Fibroblast of lung (primary cell): Measurements from ENCODE around the gene JAZF1. TPM values are rescaled to one million over a fixed set of nuclear protein-coding genes. Genes with fewer than 3 reads are reported as not detected.
A peak's percentile ranks its signal among the peaks of the same experiment; 100 is the strongest.

Experiments
- DNase-seq, 2 donors: peaks; one replicate each; pipeline versions ENCODE4 v3.0.0 to v3.0.0-alpha.2; 2010; ENCODE audit warnings: low read depth in 2 of 2
- H2AFZ ChIP-seq: 2 replicates; pipeline ENCODE4 v1.5.1; 2012; ENCODE audit warnings: low read length, control low read depth, inconsistent platforms
- H3K27ac ChIP-seq: 2 replicates; pipeline ENCODE4 v1.5.1; 2011; ENCODE audit warnings: low read length, control low read depth; ENCODE audit not compliant: insufficient read depth
- H3K27me3 ChIP-seq: 2 replicates; pipeline ENCODE4 v1.5.1; 2011; ENCODE audit warnings: mild to moderate bottlenecking, low read length; ENCODE audit not compliant: control insufficient read depth, insufficient read depth
- H3K36me3 ChIP-seq: 2 replicates; pipeline ENCODE4 v1.5.1; 2011; ENCODE audit warnings: low read length; ENCODE audit not compliant: control insufficient read depth, insufficient read depth
- H3K4me1 ChIP-seq: 2 replicates; pipeline ENCODE4 v1.5.1; 2011; ENCODE audit warnings: low read length; ENCODE audit not compliant: control insufficient read depth, insufficient read depth; ENCODE audit errors: extremely low read depth
- H3K4me2 ChIP-seq: 2 replicates; pipeline ENCODE4 v1.5.1; 2011; ENCODE audit warnings: low read length, control low read depth; ENCODE audit not compliant: insufficient read depth; ENCODE audit errors: extremely low read depth
- H3K4me3 ChIP-seq, 4 experiments: fragments of 200-600 bp in 1 of 4; sonication (generic) in 1 of 4; replicated peaks in 1 of 4; 2 replicates each; pipeline ENCODE4 v1.5.1; 2011 to 2016; ENCODE audit warnings: low read length in 4 of 4, low read depth in 3 of 4, mild to moderate bottlenecking in 3 of 4, control low read depth in 2 of 4, inconsistent platforms in 1 of 4, mixed read lengths in 1 of 4; ENCODE audit not compliant: insufficient read depth in 1 of 4; ENCODE audit errors: control extremely low read depth in 1 of 4
- H3K79me2 ChIP-seq: 2 replicates; pipeline ENCODE4 v1.5.1; 2012; ENCODE audit warnings: mild to moderate bottlenecking, low read length, inconsistent platforms; ENCODE audit not compliant: control insufficient read depth, insufficient read depth
- H3K9ac ChIP-seq: 2 replicates; pipeline ENCODE4 v1.5.1; 2011; ENCODE audit warnings: mild to moderate bottlenecking, low read length, control low read depth; ENCODE audit not compliant: insufficient read depth
- H3K9me3 ChIP-seq: 2 replicates; pipeline ENCODE4 v1.5.1; 2012; ENCODE audit warnings: low read depth, low read length; ENCODE audit not compliant: control insufficient read depth, insufficient read depth
- H4K20me1 ChIP-seq: 2 replicates; pipeline ENCODE4 v1.5.1; 2011; ENCODE audit warnings: low read length; ENCODE audit not compliant: control insufficient read depth, insufficient read depth; ENCODE audit errors: extremely low read depth
- EZH2 ChIP-seq: IDR thresholded peaks from 2 replicates; pipeline ENCODE4 v1.5.1; 2012; ENCODE audit warnings: low read length, control low read depth, mild to moderate bottlenecking; ENCODE audit errors: missing control alignments
- polyA plus RNA-seq, 2 donors: library from polyadenylated mRNA; depleted of rRNA in 1 of 2; stranded (reverse) in 1 of 2; unstranded in 1 of 2; fragments of >200 nt; gene quantifications; 2 replicates each; pipeline ENCODE4 v1.2.1, GENCODE V29; 2011 to 2012; ENCODE audit warnings: missing spikeins in 1 of 2
- total RNA-seq: library from RNA; depleted of rRNA; stranded (reverse); fragments of >200 nt; gene quantifications from 2 replicates; pipeline ENCODE4 v1.2.1, GENCODE V29; 2014
- TF ChIP-seq, protein P1 (sequence below), 2 donors: IDR thresholded peaks in 1 of 2; conservative IDR thresholded peaks in 1 of 2; 1 replicate in 1 of 2; 2 replicates in 1 of 2; pipeline ENCODE4 v1.5.1; 2011 to 2012; ENCODE audit warnings: low read length in 2 of 2, control low read depth in 1 of 2, inconsistent platforms in 1 of 2, low read depth in 1 of 2, mild to moderate bottlenecking in 1 of 2

Gene JAZF1
- total and polyA plus RNA-seq, 2 donors (not counting 1 experiment from before 2014, with no cell fraction given), result 9.1 to 9.3 TPM

- Histone ChIP-seq H3K27ac (no peak overlapping the region), H4K20me1 (no peaks in the 10 kb centered on the region), H2AFZ (no peak overlapping the region), H3K4me2 (no peak overlapping the region), H3K27me3 (no peaks in the 10 kb centered on the region), H3K36me3 (no peaks in the 10 kb centered on the region), H3K4me1 (no peaks in the 10 kb centered on the region), H3K9ac (no peak overlapping the region), H3K79me2 (no peaks in the 10 kb centered on the region), H3K9me3 (no peaks in the 10 kb centered on the region), H3K4me3 (no peak overlapping the region)
- DNase-seq, result no peak
- no peak for TF ChIP-seq EZH2
- TF ChIP-seq, protein P1, sequence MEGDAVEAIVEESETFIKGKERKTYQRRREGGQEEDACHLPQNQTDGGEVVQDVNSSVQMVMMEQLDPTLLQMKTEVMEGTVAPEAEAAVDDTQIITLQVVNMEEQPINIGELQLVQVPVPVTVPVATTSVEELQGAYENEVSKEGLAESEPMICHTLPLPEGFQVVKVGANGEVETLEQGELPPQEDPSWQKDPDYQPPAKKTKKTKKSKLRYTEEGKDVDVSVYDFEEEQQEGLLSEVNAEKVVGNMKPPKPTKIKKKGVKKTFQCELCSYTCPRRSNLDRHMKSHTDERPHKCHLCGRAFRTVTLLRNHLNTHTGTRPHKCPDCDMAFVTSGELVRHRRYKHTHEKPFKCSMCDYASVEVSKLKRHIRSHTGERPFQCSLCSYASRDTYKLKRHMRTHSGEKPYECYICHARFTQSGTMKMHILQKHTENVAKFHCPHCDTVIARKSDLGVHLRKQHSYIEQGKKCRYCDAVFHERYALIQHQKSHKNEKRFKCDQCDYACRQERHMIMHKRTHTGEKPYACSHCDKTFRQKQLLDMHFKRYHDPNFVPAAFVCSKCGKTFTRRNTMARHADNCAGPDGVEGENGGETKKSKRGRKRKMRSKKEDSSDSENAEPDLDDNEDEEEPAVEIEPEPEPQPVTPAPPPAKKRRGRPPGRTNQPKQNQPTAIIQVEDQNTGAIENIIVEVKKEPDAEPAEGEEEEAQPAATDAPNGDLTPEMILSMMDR (conservative IDR thresholded peaks at IDR 0.05 in 1 of 2, IDR thresholded peaks at IDR 0.05 in 1 of 2; ENCODE audit: low read depth in 1 of 2, low read length in 2 of 2), result no peak
Measured at GRCh38 chr7:27950123-27950522, 230.5 kb downstream of the JAZF1 start.

- no peaks in the 10 kb centered on the region for H4K20me1 ChIP-seq
- no peaks in the 10 kb centered on the region for H3K79me2 ChIP-seq
- H3K4me3 ChIP-seq, result no peak overlapping the region
- DNase-seq, result no peak
- H2AFZ ChIP-seq, result no peak overlapping the region
- H3K4me1 ChIP-seq, result no peaks in the 10 kb centered on the region
- TF ChIP-seq, protein P1 (conservative IDR thresholded peaks at IDR 0.05 in 1 of 2, IDR thresholded peaks at IDR 0.05 in 1 of 2; ENCODE audit: low read depth in 1 of 2, low read length in 2 of 2), result no peak
- no peak for TF ChIP-seq EZH2
- H3K27ac ChIP-seq, result no peak overlapping the region
- no peaks in the 10 kb centered on the region for H3K27me3 ChIP-seq
- H3K4me2 ChIP-seq, result no peak overlapping the region
- no peak overlapping the region for H3K9ac ChIP-seq
- H3K36me3 ChIP-seq, result no peaks in the 10 kb centered on the region
- no peaks in the 10 kb centered on the region for H3K9me3 ChIP-seq
Measured at GRCh38 chr7:27948861-27949260, 231.7 kb downstream of the JAZF1 start.

DNA sequence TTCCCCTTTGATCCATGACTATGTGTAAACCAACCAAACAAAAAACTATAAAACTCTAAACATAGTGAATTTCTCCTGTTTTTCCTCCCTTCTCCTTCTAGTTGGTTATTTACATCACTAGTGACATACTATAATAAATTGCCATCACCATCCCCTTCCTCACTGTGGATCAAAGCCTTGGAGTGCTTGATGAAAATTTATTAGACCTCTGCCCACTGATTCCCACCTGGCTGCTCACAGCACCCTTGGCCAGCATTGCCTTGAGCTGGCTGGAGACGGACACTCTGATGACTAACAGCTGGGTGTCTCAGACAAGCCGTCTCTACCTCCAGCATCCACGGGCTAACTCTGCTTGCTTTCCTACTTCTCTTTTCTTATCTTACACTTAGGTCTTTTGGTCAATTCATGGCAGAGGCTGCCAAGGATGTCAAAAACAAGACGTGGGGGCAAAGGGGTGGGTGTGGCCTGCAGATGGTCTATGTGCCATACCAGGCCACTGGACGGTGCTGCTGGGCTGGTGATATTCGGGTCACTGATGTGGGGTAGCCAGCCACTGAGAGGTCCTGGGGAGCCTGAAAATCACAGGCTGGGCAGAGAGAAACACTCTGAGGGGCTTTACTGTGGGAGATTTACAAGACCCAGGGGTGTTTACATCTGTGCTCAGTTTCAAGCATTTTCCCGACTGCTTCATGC is 232.9 kb downstream of the JAZF1 start:
- Histone ChIP-seq H3K4me2 (no peak overlapping the region), H3K4me3 (no peak overlapping the region), H3K9ac (no peak overlapping the region), H3K9me3 (no peaks in the 10 kb centered on the region), H3K4me1 (no peaks in the 10 kb centered on the region), H3K27me3 (no peaks in the 10 kb centered on the region), H3K27ac (no peak overlapping the region), H4K20me1 (no peaks in the 10 kb centered on the region), H3K79me2 (no peaks in the 10 kb centered on the region), H3K36me3 (no peaks in the 10 kb centered on the region), H2AFZ (no peak overlapping the region)
- no peak for TF ChIP-seq EZH2
- TF ChIP-seq, protein P1 (conservative IDR thresholded peaks at IDR 0.05 in 1 of 2, IDR thresholded peaks at IDR 0.05 in 1 of 2; ENCODE audit: low read depth in 1 of 2, low read length in 2 of 2), result no peak
- peak; percentile 10 to 45 for DNase-seq
